ENCODE results near the gene APBB2.
"Not testable (repeated sequence)": the region's sequence is repeated elsewhere in the genome, so short reads cannot be mapped to it uniquely, and the experiment has no call there.

Gene APBB2

DNA sequence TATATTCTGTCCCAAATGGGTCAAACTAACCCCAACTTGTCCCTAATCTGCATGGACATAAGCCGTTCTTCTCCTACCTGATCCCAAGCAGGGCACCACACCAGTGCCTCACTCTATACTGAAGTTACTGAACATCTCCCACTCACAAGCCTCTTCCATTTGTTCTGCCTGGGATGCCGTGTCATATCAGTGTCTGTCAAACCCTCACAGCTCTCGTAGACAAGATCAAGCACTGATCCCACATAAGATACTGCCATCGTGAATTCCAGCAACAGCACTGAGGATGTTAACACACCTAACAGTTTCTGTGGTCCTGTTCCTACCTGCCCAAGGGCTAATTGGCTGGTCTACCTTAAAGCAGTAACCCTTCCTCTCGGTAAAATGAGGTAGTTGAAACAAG is 162.1 kb downstream of the APBB2 start:
- DNase-seq: no peak

DNA sequence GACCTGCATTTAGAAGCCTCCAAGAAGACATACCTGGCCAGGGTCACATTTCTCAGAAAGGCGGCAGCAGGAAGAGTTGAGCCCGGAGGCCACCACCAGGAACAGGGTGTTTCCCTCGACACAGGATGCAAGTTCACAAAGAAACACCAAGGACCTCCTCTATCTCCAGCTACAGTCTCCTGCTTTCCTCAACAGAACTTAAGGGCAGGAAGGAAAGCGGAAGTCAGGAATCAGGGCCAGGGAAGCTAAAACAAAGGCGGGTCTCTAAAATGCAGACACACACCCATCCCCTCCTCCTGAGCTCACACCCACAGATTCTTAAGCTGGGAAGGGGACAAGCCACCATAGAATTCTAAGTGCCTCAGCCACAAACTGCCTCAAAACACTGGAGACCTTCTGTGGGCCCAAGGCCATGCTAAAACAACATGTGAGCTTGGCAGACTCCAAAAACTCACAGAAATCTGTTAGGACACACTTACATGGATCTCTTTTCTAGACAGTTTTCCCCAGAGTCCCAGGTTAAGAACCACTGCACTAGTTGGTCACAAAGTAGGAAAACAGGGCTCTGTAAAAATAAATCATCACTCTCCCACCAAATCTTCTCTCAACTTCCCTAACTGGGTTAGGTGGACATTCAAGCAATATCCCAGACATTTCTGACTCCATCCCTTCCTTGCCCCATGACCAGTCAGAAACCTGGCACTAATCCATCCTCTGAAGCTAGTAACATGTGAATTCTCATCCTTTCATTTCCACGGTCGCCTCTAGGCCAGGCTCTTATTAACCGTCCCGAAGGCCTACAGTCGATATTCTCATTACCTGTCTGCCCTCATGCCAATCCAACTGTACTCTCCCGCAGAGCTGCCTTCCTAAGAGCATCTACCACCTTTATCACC is 163.2 kb downstream of the APBB2 start:
- no peak for DNase-seq

DNA sequence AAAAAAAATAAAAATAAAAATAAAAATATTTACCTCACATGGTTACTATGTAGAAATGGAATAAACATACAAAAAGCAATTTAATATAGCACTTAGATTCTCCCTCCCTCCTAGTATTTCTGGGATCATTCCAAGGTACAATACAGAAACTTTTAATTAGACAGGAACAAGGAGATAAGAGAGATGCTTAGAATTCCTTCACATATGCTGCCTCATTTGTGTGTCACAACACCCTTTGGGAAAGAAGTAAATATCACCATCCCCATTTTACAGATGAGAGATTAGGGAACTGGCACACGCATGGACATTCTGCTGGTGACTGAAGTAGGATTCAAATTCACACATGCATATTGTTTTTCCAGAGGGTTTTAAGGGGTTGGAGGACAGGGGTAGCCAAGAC is 164.2 kb downstream of the APBB2 start:
- no peak for DNase-seq

DNA sequence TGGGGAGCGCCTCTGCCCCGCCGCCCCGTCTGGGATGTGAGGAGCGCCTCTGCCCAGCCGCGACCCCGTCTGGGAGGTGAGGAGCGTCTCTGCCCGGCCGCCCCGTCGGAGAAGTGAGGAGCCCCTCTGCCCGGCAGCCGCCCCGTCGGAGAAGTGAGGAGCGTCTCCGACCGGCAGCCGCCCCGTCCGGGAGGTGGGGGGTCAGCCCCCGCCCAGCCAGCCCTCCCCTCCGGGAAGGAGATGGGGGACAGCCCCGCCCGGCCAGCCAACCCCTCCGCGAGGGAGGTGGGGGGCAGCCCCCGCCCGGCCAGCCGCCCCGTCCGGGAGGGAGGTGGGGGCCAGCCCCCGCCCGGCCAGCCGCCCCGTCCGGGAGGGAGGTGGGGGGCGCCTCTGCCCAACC is 165.2 kb downstream of the APBB2 start:
- DNase-seq: not testable (repeated sequence)

DNA sequence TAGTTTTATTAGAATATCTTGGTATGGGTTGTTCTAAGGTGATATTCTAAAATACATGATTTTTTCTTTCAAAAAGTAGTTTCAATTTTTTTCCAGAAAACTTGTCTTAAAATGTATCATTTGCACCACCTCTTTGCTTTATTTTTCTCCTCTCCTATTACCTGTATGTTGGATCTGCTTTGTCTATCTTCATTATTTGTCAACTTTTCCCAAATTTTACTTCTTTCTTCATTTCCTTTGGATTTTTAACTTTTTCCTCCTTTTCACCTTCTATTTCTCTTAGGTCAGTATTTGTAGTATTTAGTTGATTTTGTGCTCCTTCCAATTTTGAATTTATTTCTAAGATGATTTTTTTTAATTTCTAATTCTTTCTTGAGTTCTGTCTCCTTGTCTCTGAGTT is 169.6 kb downstream of the APBB2 start:
- DNase-seq: no peak

DNA sequence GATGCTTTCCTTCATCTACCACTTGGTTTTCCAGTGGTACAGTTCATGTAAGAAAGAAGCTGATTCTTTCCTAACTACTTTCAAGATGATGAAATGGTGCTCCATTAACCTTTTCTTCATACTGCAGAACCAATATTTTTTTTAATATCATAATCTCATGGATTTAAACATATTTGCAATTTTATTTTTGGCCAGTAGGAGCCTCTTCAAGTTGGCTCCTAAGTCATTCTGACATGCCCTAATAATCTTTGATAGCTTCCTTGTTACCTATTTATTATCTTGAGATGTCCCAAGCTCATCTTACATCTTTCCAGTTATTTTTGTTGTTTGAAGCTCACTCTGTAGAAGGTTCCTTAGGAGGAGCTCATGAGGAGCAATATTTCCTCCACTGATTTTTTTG is 170.2 kb downstream of the APBB2 start:
- DNase-seq: no peak

DNA sequence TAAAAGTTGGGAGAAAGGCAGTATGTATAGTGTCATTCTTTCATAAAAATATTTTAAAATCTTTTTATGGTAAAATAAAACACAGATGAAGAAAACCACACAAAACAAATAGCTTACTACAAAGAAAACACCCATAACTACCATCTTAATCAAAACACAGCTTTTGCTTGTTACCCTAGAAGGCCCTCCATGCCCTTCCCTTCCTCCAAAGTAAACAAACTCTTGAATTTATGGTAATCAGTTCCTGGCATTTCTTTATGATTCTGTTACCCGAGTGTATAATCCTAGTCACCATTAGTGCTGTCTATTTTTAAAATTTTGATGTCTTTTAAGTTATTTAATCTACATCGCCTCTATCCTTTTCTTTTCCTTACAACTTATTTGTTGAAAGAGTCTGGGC is 170.9 kb downstream of the APBB2 start:
- no peak for DNase-seq

DNA sequence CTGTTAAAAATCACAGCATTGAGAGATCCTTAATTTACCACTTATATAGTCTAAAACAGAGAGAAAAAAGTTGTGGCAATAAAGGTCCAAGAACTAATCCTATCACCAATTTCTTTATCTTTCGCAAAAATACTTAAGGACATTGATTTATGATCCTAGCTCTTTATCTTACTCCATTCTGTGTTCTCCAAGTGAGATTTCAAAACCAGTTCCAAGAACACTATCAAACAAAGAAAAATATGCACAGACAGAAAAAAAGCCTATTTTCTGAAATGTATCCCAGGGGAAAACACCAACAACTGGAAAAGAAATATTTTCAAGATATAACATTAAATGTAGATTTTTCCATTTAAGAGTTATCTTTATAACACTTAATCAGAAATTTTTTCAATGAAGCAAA is 172.8 kb downstream of the APBB2 start:
- no peak for DNase-seq

DNA sequence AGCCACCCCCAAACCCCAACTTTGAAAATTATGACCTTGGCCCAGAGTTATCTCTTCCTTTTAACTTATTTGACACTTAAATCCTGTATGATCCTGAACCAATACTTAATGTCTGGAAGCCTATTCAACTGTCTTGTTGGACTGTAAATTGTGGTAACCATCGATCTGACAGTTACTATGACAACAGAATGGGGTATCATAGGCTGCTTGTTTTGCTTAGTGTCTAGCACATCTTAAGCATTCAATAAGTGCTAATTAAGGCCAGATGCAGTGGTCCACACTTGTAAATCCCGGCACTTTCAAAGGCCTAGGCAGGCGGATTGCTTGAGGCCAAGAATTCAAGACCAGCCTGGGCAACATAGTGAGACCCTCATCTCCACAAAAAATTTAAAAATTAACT is 175.0 kb downstream of the APBB2 start:
- DNase-seq: no peak

DNA sequence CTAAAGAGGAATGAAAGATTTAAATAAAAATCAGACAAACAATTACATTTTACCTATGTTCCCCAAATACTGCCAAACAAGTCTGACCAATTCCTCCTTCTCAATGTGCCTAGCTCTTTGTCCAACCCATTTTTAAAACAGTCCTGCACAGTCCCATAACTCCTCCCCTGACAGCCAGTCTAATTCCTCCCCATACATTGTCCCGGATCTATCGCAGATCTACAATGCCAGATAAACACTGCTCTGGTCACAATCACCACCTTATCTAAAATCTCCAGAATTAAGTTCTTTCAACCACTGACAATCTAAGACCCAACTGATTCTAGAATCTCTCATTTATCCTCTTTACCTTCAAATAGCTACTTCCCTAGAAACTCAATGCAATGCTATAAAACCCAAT is 176.0 kb downstream of the APBB2 start:
- DNase-seq: no peak

DNA sequence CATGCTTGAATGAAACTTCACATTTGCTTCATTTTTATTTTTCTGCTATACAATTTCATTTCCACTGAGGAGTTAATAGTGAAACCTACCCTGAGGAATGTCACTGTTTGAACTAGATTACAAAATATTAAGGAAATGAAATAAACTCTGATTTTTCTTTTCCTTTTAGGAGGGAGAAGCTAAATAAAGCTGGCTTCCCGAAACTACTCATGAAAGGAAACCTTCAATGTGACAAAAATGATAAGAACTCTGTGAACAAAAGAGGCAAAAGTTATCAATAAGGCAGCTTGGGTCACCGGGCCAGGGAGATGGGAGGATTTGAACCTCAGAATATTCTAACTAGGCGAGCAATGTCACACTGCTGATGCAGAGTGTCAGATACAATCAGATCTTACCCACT is 185.2 kb downstream of the APBB2 start:
- no peak for DNase-seq

DNA sequence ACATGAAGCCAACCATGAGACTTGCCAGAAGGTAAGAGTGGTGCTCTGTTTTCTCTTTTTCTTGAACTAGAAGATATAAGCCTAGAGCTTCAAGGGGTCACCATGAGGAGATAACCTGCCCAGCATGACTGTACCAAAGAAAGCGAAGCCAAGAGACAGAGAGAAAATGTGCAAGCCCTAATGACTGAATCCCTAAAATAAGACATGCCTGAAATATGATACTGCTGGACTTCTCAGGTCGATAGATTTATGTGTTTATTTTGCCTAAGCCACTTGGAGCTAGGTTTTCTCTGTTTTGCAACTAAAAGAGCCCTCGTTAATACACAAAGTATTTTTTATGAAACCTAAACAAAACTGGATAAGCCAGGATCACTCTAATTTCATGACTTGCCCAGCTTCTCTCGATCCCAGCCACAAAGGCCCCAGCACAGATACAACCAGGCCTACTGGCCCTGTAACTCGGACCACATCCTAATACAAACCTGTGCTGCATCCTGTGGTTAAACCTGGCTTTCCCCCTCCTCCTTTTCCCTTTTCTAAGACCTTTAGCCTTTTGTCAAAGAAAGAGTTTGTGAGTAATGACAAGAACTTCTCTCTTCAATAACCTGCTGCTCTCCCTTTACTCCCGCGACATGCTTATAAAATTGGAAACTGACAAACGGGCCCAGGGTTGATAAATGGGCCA is 185.8 kb downstream of the APBB2 start:
- DNase-seq: no peak

DNA sequence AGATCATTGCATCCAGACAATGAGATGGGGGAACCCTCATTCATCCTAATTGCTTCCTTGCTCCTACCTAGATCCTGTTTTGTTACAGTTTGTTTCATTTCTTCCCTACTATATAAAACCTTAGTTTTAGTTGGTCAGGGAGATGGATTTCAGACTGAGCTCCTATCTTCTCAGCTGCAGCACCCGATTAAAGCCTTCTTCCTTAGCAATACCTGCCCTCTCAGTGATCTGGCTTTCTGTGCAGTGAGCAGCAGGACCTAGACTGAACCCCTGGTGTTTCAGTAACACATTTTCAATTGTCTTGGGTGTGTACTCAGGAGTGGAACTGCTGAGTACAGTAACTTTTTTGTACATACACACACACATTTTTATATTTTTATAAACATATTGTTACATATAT is 187.4 kb downstream of the APBB2 start:
- no peak for DNase-seq

DNA sequence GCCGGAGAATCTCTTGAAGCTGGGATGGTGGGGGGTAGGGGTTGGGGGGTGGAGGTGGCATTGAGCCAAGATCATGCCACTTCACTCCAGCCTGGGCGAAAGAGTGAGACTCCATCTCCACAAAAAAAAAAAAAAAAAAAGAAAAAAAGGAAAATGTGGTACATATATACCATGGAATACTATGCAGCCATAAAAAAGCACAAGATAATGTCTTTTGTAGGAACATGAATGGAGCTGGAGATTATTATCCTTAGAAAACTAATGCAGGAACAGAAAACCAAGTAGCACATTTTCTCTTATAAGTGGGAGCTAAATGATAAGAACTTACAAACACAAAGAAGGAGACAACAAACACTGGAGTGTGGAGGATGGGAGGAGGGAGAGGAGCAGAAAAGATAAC is 188.5 kb downstream of the APBB2 start:
- DNase-seq: no peak

DNA sequence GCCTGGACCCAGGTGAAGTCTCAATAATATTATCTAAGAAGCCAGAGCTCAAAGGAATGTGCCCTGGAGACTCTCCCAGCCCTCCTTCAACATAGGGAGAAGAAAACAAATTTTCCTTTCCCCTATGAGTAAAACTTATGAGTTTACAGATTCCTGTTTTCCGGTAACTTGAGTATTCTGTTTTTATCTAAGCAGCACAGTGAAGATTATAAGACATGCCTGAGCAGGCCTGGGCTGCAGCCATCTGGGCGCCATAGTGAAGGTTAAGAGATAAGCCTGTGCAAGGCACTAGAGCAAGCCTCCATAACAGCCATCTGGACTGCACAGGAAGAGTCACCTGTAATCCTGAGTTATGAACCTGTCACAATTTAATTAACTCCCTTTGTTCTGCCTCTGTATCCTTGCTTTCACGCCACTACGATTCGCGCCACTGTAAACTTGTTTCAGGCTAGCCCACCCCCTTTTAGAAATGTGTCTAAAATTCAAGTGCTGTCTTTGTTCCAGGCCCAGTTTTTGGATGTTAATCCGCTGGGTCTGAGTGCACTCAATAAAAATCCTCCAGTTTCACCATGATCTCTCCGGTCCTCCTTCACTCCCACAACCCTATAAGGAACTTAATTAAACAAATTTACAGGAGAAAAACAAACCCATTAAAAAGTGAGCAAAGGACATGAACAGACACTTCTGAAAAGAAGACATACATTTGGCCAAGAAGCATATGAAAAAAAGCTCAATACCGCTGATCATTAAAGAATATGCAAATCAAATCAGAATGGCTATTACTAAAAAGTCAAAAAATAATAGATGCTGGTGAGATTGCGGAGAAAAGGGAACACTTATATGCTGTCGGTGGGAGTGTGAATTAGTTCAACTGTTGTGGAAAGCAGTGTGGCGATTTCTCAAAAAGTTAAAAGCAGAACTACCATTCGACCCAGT is 189.5 kb downstream of the APBB2 start:
- DNase-seq: no peak

DNA sequence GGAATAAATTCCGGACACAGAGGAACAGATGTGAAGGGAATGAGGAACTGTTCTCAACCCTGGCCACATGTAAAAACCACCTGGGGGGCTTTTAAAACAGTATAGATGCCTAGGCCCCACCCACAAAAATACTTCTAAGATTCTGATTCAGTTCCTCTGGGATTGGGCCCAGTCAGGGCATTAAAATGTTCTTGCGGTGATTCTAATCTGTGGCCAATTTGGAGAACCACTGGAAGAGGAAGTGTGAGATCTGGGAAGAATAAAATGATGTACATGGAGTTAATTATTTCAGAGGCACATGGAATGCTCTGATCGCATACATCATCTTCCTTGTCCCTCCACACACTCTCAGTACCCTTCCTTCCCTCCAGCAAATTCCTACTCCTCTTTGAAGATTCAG is 192.2 kb downstream of the APBB2 start:
- DNase-seq: no peak

DNA sequence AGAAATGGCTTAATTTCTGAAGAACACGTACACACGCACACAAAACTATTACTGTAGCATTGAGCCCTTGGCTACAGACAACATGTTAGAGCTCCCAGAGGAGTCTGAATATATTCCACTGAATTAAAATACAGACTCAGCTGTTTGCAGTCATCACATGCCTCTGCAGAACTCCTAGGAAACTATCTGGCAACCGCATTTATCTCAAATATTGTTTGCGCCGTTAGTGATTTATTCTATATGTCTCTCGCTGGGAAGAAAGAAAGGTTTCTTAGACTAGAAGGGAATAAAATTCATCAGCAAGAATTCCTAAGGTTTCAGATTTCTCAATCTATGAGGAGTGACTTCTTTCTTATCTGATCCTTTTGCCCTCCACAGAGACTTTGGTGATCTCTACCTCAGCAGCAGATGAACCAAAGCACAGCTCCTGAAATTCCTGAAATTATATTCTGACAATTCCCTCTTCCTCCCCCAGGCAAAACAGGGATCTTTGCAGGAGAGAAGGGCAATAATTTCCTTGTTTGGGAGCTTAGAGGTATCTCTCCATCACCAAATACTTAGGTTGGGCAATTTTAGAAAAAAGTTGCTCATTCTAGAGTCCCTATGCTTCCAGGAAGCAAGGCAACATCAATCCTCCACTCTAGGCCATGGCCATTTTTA is 199.2 kb downstream of the APBB2 start:
- no peak for DNase-seq

DNA sequence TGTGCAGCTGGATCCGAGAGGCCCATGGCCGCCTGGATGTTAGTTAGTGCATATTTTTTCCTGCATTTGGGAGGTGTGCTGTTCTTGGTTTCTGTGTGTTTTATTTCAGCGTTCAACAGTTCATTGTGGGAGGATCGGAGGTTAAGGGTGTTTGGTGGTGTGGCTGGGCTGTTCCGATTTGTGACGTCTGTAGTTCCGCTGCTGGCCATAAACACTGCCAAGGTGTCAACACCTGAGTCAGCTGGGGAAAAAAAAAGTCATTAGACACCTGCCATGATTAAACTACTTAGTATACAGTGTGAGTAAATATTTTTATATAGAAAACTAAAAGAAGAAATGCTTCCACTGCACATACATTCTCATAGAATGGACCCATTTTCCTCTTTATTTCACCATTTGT is 200.2 kb downstream of the APBB2 start:
- DNase-seq: no peak

DNA sequence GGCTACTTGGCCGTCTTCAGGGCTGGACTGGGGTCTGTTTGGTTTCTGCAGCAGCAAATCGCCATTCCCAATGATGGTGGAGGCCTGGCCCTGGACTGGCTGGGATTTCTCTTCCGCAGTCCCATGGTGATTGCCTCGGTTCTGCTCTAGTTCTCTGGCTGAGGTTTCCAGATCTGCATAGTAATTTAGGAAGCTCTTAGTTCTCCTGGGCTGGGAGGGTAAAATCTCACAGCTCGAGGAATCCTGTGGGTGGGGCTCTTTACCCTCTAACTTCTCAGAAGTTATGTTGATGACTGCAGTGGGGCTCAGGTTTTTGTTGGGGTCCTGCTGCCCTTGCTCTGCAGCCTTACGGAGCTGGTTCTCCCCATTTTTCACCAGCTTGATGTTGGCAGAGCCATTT is 200.6 kb downstream of the APBB2 start:
- no peak for DNase-seq

DNA sequence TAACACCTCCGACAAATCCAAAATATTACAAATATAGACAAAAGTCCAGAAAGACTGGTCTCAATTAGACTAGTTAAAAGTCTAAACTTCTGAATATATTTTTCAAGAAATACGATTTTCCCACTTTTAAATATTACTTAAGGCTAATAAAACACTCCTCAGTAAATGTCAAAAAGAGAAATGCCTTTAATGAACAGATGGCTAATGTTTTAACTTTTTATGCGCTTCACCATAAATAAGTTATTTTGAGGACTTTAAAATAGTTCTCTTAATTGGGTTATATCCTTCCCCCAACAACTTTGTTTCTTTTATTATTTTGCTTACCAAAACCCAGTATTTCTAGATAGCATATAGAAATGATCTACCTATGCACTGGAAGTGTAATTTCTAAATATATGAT is 201.4 kb downstream of the APBB2 start:
- DNase-seq: no peak

DNA sequence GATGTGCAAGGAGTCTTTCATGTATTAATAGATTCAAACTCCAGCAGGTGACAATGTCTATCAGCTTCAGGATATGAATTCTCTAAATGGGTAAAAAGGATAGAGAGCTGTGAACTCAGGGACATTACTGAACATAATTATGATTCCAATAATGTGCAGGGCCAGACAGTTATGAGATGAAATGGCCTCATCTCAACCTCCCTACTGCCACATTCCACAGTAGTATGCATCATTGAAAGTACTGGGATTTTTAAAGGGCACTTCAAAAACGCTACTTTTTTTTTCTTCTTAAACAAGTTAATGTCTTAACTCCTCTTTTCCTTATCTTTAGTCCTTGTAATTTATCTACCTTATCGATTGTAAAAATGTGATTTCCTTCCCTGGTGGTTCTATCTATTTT is 202.0 kb downstream of the APBB2 start:
- no peak for DNase-seq

DNA sequence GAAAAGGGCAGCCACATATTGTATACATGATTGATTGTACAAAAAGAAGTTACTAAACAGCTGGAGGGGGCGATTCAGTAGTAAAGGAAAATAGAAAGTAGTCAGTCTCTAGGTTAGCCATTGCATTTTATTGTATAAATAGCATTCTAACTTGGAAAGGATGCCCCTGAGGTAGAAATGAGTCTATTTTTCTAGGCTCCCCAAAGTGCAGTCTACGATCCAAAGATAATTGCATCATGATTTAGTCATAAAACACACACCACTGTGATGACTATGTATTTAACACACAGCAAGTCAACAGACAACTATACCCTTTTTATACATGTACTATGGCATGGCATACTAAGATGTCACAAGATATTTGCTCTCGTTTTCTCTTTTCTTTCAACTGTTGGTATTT is 204.9 kb downstream of the APBB2 start:
- no peak for DNase-seq

DNA sequence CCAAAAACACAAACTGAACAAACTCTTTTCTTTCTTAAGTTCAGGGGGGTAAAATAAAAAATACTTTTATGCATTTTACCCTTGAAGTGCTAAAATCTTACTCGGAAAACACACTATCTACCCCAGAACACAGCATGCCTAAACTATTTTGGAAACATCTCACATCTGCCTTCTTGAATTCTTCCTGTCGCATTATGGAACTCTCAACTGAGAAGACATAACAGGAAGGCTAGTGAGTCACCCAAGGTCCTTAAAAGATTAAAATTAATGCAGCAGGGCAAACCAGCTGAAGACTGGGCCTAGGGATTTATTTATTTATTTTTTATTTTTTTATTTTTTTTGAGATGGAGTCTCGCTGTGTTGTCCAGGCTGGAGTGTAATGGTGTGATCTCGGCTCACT is 208.2 kb downstream of the APBB2 start:
- no peak for DNase-seq
